ENCODE measurements around the gene SHROOM1.
"Not testable (repeated sequence)": the region's sequence is repeated elsewhere in the genome, so short reads cannot be mapped to it uniquely, and the experiment has no call there.

The SHROOM1 gene

GRCh38 chr5:132865668-132866341, 35.4 kb upstream of the SHROOM1 start:
- peak overlapping the region; percentile 98 for H3K27ac Mint-ChIP-seq
- H3K4me3 Mint-ChIP-seq = peak overlapping the region; percentile 94
- ATAC-seq (peak; percentile 33), DNase-seq (no peak)
- H3K27me3 Mint-ChIP-seq = no peaks in the 10 kb centered on the region
- H3K4me1 Mint-ChIP-seq = peaks cover 29% of the 10 kb centered on the region
- peaks cover 35% of the 10 kb centered on the region for H3K36me3 Mint-ChIP-seq (ENCODE audit: low read depth)
- H3K9me3 Mint-ChIP-seq = no peaks in the 10 kb centered on the region

- Mint-ChIP-seq H3K27me3 (peaks cover 8% of the 10 kb centered on the region), H3K36me3 (ENCODE audit: low read depth) (no peaks in the 10 kb centered on the region), H3K4me1 (peaks cover 5% of the 10 kb centered on the region), H3K9me3 (no peaks in the 10 kb centered on the region), H3K27ac (no peak overlapping the region), H3K4me3 (no peak overlapping the region)
- ATAC-seq (no peak), DNase-seq (no peak)
Observed at GRCh38 chr5:132860742-132861141, 30.3 kb upstream of the SHROOM1 start.

GRCh38 chr5:132859889-132860437, 29.5 kb upstream of the SHROOM1 start:
- H3K36me3 Mint-ChIP-seq (ENCODE audit: low read depth) = no peaks in the 10 kb centered on the region
- H3K9me3 Mint-ChIP-seq = no peaks in the 10 kb centered on the region
- H3K4me1 Mint-ChIP-seq = no peaks in the 10 kb centered on the region
- peaks cover 10% of the 10 kb centered on the region for H3K27me3 Mint-ChIP-seq
- H3K27ac Mint-ChIP-seq = no peak overlapping the region
- ATAC-seq = no peak
- no peak for DNase-seq
- H3K4me3 Mint-ChIP-seq = no peak overlapping the region

- no peaks in the 10 kb centered on the region for H3K36me3 Mint-ChIP-seq (ENCODE audit: low read depth)
- no peak for ATAC-seq
- no peak for DNase-seq
- no peaks in the 10 kb centered on the region for H3K4me1 Mint-ChIP-seq
- H3K4me3 Mint-ChIP-seq = no peak overlapping the region
- no peaks in the 10 kb centered on the region for H3K9me3 Mint-ChIP-seq
- H3K27me3 Mint-ChIP-seq = peaks cover 12% of the 10 kb centered on the region
- no peak overlapping the region for H3K27ac Mint-ChIP-seq
Observed at GRCh38 chr5:132856011-132856410, 25.6 kb upstream of the SHROOM1 start.

GRCh38 chr5:132854992-132855391, 24.5 kb upstream of the SHROOM1 start:
- not testable (repeated sequence) for H3K9me3 Mint-ChIP-seq; H3K4me3 Mint-ChIP-seq; H3K27ac Mint-ChIP-seq; H3K4me1 Mint-ChIP-seq; H3K36me3 Mint-ChIP-seq (ENCODE audit: low read depth); ATAC-seq; DNase-seq
- H3K27me3 Mint-ChIP-seq = peaks cover 12% of the 10 kb centered on the region

- no peaks in the 10 kb centered on the region for H3K9me3 Mint-ChIP-seq
- no peak for ATAC-seq
Observed at GRCh38 chr5:132854301-132854700, 23.9 kb upstream of the SHROOM1 start.

GRCh38 chr5:132853790-132854189, 23.3 kb upstream of the SHROOM1 start:
- peaks cover 11% of the 10 kb centered on the region for H3K27me3 Mint-ChIP-seq
- H3K4me3 Mint-ChIP-seq = no peak overlapping the region
- no peak overlapping the region for H3K27ac Mint-ChIP-seq
- no peaks in the 10 kb centered on the region for H3K36me3 Mint-ChIP-seq (ENCODE audit: low read depth)
- H3K9me3 Mint-ChIP-seq = no peaks in the 10 kb centered on the region
- no peak for ATAC-seq
- DNase-seq = no peak
- H3K4me1 Mint-ChIP-seq = no peaks in the 10 kb centered on the region

More at GRCh38 chr5:132854301-132854700, 23.9 kb upstream of the SHROOM1 start:
- Mint-ChIP-seq H3K4me1 (no peaks in the 10 kb centered on the region), H3K36me3 (ENCODE audit: low read depth) (no peaks in the 10 kb centered on the region), H3K4me3 (no peak overlapping the region), H3K27ac (no peak overlapping the region), H3K27me3 (peaks cover 12% of the 10 kb centered on the region)
- DNase-seq = no peak

- H3K27ac Mint-ChIP-seq = no peak overlapping the region
- ATAC-seq (no peak), DNase-seq (no peak)
- no peak overlapping the region for H3K4me3 Mint-ChIP-seq
- H3K4me1 Mint-ChIP-seq = no peaks in the 10 kb centered on the region
- peaks cover 10% of the 10 kb centered on the region for H3K27me3 Mint-ChIP-seq
- H3K9me3 Mint-ChIP-seq = no peaks in the 10 kb centered on the region
- no peaks in the 10 kb centered on the region for H3K36me3 Mint-ChIP-seq (ENCODE audit: low read depth)
Observed at GRCh38 chr5:132853323-132853722, 22.9 kb upstream of the SHROOM1 start.

GRCh38 chr5:132850066-132850465, 19.6 kb upstream of the SHROOM1 start:
- no peak overlapping the region for H3K27ac Mint-ChIP-seq
- no peaks in the 10 kb centered on the region for H3K36me3 Mint-ChIP-seq (ENCODE audit: low read depth)

GRCh38 chr5:132849347-132849746, 18.9 kb upstream of the SHROOM1 start:
- Mint-ChIP-seq H3K4me3 (no peak overlapping the region), H3K9me3 (no peaks in the 10 kb centered on the region), H3K27ac (no peak overlapping the region), H3K36me3 (ENCODE audit: low read depth) (no peaks in the 10 kb centered on the region), H3K4me1 (no peaks in the 10 kb centered on the region), H3K27me3 (peaks cover 2% of the 10 kb centered on the region)
- ATAC-seq = no peak
- no peak for DNase-seq

More at GRCh38 chr5:132850066-132850465, 19.6 kb upstream of the SHROOM1 start:
- Mint-ChIP-seq H3K9me3 (no peaks in the 10 kb centered on the region), H3K4me1 (no peaks in the 10 kb centered on the region), H3K27me3 (peaks cover 2% of the 10 kb centered on the region), H3K4me3 (no peak overlapping the region)
- no peak for DNase-seq
- ATAC-seq = no peak

GRCh38 chr5:132848270-132848669, 17.8 kb upstream of the SHROOM1 start:
- ATAC-seq = no peak
- Mint-ChIP-seq H3K27me3 (peaks cover 2% of the 10 kb centered on the region), H3K4me3 (no peak overlapping the region), H3K36me3 (ENCODE audit: low read depth) (no peaks in the 10 kb centered on the region), H3K9me3 (no peaks in the 10 kb centered on the region), H3K27ac (no peak overlapping the region), H3K4me1 (no peaks in the 10 kb centered on the region)
- DNase-seq = no peak

GRCh38 chr5:132841305-132841704, 10.9 kb upstream of the SHROOM1 start:
- H3K9me3 Mint-ChIP-seq = no peaks in the 10 kb centered on the region
- no peak overlapping the region for H3K27ac Mint-ChIP-seq
- DNase-seq = no peak
- no peaks in the 10 kb centered on the region for H3K4me1 Mint-ChIP-seq
- no peaks in the 10 kb centered on the region for H3K27me3 Mint-ChIP-seq
- no peak overlapping the region for H3K4me3 Mint-ChIP-seq
- ATAC-seq = no peak
- no peaks in the 10 kb centered on the region for H3K36me3 Mint-ChIP-seq (ENCODE audit: low read depth)

GRCh38 chr5:132840896-132841295, 10.4 kb upstream of the SHROOM1 start:
- Mint-ChIP-seq H3K36me3 (ENCODE audit: low read depth) (no peaks in the 10 kb centered on the region), H3K27ac (no peak overlapping the region), H3K4me1 (no peaks in the 10 kb centered on the region), H3K9me3 (no peaks in the 10 kb centered on the region), H3K27me3 (no peaks in the 10 kb centered on the region), H3K4me3 (no peak overlapping the region)
- ATAC-seq (no peak), DNase-seq (no peak)

GRCh38 chr5:132840313-132840712, 9.9 kb upstream of the SHROOM1 start:
- ATAC-seq (no peak), DNase-seq (no peak)
- H3K9me3 Mint-ChIP-seq = no peaks in the 10 kb centered on the region
- H3K27me3 Mint-ChIP-seq = no peaks in the 10 kb centered on the region
- H3K4me1 Mint-ChIP-seq = no peaks in the 10 kb centered on the region
- no peaks in the 10 kb centered on the region for H3K36me3 Mint-ChIP-seq (ENCODE audit: low read depth)
- no peak overlapping the region for H3K4me3 Mint-ChIP-seq
- H3K27ac Mint-ChIP-seq = no peak overlapping the region

GRCh38 chr5:132839426-132840301, 9.2 kb upstream of the SHROOM1 start:
- Mint-ChIP-seq H3K4me3 (no peak overlapping the region), H3K27me3 (no peaks in the 10 kb centered on the region), H3K9me3 (no peaks in the 10 kb centered on the region), H3K36me3 (ENCODE audit: low read depth) (no peaks in the 10 kb centered on the region), H3K27ac (no peak overlapping the region), H3K4me1 (no peaks in the 10 kb centered on the region)
- DNase-seq = no peak
- ATAC-seq = no peak

All from activated naive CD8-positive, alpha-beta T cell treated with anti-CD3 and anti-CD28 coated beads, Interleukin-2, amount 50 U/mL, for 24 hours (primary cell).